Breast epithelium (tissue), 4 donors: ENCODE measurements around the gene MYO1G. TPM values are rescaled to one million over a fixed set of nuclear protein-coding genes. Genes with fewer than 3 reads are reported as not detected.

Experiments
- DNase-seq, 2 donors: peaks; one replicate each; pipeline ENCODE4 v3.0.0-alpha.2; 2019; ENCODE audit warnings: low spot score in 2 of 2
- H3K27ac ChIP-seq, 2 donors: fragments of 200-600 bp; sonication (generic) in 1 of 2; one replicate each; pipeline ENCODE4 v1.5.1; 2016 to 2019; ENCODE audit warnings: mild to moderate bottlenecking in 1 of 2
- H3K27me3 ChIP-seq, 2 donors: fragments of 200-600 bp; sonication (generic) in 1 of 2; one replicate each; pipeline versions ENCODE4 v1.5.1 to v1.6.0; 2017 to 2019; ENCODE audit warnings: control low read depth in 1 of 2, mild to moderate bottlenecking in 1 of 2
- H3K36me3 ChIP-seq: fragments of 200-600 bp; one replicate; pipeline ENCODE4 v1.5.1; 2019
- H3K4me1 ChIP-seq, 2 donors: fragments of 200-600 bp; sonication (generic); one replicate each; pipeline ENCODE4 v1.5.1; 2016 to 2019; ENCODE audit warnings: control low read depth in 1 of 2
- H3K4me3 ChIP-seq, 3 donors: fragments of 200-600 bp; sonication (generic); 1 replicate in 2 of 3; 2 replicates in 1 of 3; pipeline ENCODE4 v1.5.1; 2016 to 2019; ENCODE audit warnings: mild to moderate bottlenecking in 3 of 3, moderate library complexity in 2 of 3
- H3K9me3 ChIP-seq, 2 donors: fragments of 200-600 bp; sonication (generic) in 1 of 2; one replicate each; pipeline ENCODE4 v1.5.1; 2016 to 2019; ENCODE audit warnings: control low read depth in 1 of 2
- POLR2A ChIP-seq: fragments of 450-650 bp; IDR thresholded peaks from one replicate; pipeline ENCODE4 v1.6.1; 2016; ENCODE audit warnings: antibody characterized with exemption, mild to moderate bottlenecking, moderate library complexity
- POLR2AphosphoS5 ChIP-seq, 3 donors: sonication (generic); formaldehyde crosslinking; IDR thresholded peaks; one replicate each; pipeline ENCODE4 v1.6.1; 2017; ENCODE audit warnings: antibody characterized with exemption in 3 of 3
- intact Hi-C: fragments of 100-400 bp; cut with DNase I; formaldehyde crosslinking; loops from one replicate; pipeline ENCODE4 v1.15.1; 2023; ENCODE audit warnings: low total_unique reads
- total RNA-seq, 3 donors: library from RNA; depleted of rRNA; stranded (reverse); fragments of >200 nt; gene quantifications; one replicate each; pipeline ENCODE4 v1.1.0, GENCODE V29; 2016
- TF ChIP-seq, protein P1 (sequence below), 3 donors: fragments of 450-650 bp; IDR thresholded peaks; one replicate each; pipeline ENCODE4 v1.5.1; 2016 to 2017; ENCODE audit warnings: antibody characterized with exemption in 3 of 3, mild to moderate bottlenecking in 3 of 3, moderate library complexity in 3 of 3

MYO1G gene
- total RNA-seq, 3 donors from 2014 or later, result 2.0 to 2.9 (median 2.2) TPM

DNA sequence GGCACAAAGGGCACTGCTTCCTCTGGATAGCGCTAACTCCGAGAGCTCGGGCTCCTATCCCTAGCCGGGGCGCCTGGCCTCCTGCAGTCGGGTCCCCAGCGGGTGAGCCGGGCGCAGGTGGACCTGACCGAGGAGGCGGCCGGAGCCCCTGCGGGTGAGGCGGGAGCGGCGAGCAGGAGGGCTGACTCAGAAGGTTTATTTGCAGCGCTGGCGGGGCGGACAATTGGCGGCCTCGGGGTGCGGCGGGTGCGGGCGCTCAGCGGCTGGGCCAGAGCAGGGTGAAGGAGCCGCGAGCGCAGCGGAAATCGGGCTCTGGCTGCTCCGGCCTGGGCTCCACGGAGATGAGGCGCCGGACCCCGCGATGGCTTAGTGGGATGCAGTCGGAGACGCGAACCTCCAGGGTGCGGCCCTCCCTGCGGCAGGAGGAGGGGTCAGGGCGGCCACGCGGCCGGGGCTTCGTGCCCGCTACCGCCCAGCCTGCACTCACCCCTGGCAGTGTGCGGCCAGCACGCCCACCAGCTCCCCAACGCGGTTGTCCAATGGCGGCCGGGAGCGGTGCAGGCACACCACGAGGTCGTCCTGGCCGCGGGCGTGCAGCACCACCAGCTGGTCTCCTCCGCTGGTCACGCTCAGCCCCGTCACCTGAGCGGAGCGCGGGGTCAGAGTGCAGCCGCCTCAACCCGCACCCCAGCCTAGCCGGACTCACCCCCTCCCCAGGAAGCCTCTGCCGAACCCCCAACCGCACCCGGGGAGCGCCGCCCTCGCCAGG lies 16.1 kb downstream of the MYO1G start:
- Histone ChIP-seq H3K36me3 (no peaks in the 10 kb centered on the region), H3K4me3 (peak overlapping the region; percentile 39 to 65 (median 43)), H3K27me3 (peaks cover 0 to 7% of the 10 kb centered on the region in 2 donors), H3K27ac (no peak overlapping the region), H3K4me1 (no peaks in the 10 kb centered on the region), H3K9me3 (no peaks in the 10 kb centered on the region)
- no peak for DNase-seq
- intact Hi-C loops, result no loop called here
- TF ChIP-seq, protein P1, sequence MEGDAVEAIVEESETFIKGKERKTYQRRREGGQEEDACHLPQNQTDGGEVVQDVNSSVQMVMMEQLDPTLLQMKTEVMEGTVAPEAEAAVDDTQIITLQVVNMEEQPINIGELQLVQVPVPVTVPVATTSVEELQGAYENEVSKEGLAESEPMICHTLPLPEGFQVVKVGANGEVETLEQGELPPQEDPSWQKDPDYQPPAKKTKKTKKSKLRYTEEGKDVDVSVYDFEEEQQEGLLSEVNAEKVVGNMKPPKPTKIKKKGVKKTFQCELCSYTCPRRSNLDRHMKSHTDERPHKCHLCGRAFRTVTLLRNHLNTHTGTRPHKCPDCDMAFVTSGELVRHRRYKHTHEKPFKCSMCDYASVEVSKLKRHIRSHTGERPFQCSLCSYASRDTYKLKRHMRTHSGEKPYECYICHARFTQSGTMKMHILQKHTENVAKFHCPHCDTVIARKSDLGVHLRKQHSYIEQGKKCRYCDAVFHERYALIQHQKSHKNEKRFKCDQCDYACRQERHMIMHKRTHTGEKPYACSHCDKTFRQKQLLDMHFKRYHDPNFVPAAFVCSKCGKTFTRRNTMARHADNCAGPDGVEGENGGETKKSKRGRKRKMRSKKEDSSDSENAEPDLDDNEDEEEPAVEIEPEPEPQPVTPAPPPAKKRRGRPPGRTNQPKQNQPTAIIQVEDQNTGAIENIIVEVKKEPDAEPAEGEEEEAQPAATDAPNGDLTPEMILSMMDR (IDR thresholded peaks at IDR 0.05), result no peak
- TF ChIP-seq POLR2AphosphoS5 (IDR thresholded peaks at IDR 0.05), result no peak
- TF ChIP-seq POLR2A, result no peak

DNA sequence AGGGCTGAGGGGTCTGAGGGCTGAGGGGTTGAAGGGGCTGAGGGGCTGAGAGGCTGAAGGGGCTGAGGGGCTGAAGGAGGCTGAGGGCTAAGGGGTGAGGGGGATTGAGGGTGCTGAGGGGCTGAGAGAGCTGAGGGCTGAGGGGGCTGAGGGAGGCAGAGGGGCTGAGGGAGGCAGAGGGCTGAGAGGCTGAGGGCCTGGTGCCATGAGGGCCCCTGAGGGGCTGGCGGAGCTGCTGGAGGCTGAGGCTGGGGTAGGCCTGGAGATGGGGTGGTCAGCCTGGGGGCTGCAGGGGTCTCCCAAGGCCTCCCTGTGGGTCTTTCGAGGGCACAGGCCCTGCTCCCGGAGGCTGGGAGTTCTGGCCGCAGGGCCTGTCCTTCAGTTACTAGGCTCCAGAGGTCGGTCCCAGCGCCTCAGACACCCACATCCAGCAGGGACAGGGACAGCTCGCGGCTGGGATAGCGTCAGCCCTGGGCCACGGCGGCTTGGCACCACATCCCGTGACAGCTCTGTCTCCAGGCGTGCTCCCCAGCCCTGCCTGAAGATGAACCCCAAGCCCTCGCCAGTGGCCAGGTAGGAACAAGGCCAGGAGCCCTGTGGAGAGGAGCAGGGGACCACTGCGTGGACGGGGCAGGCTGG lies 16.9 kb downstream of the MYO1G start:
- DNase-seq, result no peak
- intact Hi-C loops, result no loop called here
- Histone ChIP-seq H3K4me1 (no peaks in the 10 kb centered on the region), H3K36me3 (no peaks in the 10 kb centered on the region), H3K27ac (no peak overlapping the region), H3K27me3 (peaks cover 0 to 7% of the 10 kb centered on the region in 2 donors), H3K9me3 (no peaks in the 10 kb centered on the region), H3K4me3 (peak overlapping the region; percentile 39 to 65 (median 43))
- TF ChIP-seq, protein P1 (IDR thresholded peaks at IDR 0.05), result no peak
- no peak for TF ChIP-seq POLR2A
- no peak for TF ChIP-seq POLR2AphosphoS5 (IDR thresholded peaks at IDR 0.05)

DNA sequence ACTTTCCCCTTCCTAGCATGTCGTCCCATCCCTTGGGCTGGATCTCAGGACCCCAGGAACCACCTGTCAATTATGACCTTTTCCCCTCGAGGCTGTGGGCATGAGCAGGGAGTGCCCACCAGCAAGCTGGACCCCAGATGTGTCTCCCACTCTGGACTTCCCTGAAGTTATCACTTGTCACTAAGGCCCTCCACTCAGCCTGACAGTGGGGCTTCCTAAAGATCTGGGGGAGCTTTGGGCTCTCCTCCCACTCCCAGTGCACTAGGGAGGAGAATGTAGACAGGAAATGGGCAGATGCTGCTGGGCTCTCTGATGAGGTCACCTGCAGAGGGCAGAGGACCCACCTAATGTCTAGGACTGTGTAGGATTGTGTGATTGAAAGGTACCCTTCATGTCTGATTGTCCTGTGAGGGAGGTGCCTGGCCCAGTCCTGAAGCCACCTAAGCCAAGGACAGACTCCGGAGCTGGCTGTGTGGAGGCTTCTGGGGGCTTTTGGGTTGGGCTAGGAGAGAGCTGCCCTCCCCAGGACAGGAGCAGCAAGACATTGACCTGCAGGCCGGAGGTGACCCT lies 18.7 kb downstream of the MYO1G start:
- TF ChIP-seq POLR2A (no peak), POLR2AphosphoS5 (IDR thresholded peaks at IDR 0.05) (no peak)
- TF ChIP-seq, protein P1 (IDR thresholded peaks at IDR 0.05), result no peak
- no peak for DNase-seq
- Histone ChIP-seq H3K4me3 (no peak overlapping the region), H3K9me3 (no peaks in the 10 kb centered on the region), H3K4me1 (no peaks in the 10 kb centered on the region), H3K27ac (no peak overlapping the region), H3K27me3 (peaks cover 0 to 7% of the 10 kb centered on the region in 2 donors), H3K36me3 (no peaks in the 10 kb centered on the region)
- intact Hi-C loops, result no loop called here

DNA sequence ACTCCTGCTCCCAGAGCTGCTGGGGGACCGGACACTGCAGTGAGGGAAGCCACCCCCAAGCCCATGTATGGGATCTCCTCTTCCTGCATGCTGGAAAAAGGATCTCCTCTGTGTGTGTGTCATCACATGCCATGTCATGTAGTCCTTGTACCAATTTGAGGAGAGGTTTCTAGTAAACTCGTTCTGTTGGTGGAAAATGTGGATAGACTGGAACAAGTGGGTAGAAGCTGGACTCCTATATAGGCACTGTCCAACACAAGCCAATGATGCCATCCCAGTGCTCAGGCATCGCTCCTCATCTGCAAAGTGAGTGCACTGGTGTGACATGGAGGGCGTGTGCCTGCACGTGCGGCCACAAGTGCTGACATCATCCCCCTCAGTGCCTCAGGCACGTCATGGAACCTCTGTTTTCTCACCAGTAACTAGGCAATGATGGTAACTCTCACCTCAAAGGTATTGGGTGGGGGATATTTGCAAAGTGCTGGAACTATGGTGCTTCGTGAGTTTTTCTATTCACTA lies 19.3 kb downstream of the MYO1G start:
- intact Hi-C loops, result no loop called here
- peaks cover 0 to 7% of the 10 kb centered on the region in 2 donors for H3K27me3 ChIP-seq
- H3K4me3 ChIP-seq, result no peak overlapping the region
- no peaks in the 10 kb centered on the region for H3K36me3 ChIP-seq
- H3K9me3 ChIP-seq, result no peaks in the 10 kb centered on the region
- DNase-seq, result no peak
- H3K4me1 ChIP-seq, result no peaks in the 10 kb centered on the region
- H3K27ac ChIP-seq, result no peak overlapping the region
- TF ChIP-seq POLR2A, result no peak

DNA sequence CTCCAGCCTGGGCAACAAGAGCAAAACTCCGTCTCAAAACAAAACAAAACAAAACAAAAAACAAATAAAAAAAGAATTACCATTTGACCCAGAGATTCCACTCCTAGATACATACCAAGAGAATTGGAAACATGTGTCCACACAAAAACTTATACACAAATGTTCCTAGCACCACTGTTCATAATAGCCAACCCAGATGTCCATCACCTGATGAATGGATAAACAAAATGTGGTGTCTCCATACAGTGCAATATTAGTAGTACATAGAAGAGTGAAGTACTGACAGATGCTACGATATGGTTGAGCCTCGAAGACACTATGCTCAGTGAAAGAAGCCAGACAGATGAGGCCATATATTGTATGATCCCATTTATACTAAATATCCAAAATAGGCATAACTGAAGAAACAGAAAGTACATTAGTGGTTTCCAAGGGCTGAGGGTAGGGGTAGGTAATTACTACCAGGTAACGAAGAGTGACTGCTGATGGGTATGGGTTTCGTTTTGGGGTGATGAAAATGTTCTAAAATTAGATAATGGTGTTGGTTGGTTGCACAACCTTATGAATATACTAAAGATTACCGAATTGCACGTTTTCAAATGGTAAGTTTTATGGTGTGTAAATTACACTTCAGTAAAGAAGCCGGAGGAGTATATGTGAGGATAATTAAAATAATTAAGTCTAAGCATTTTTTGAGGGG lies 20.0 kb downstream of the MYO1G start:
- H3K27ac ChIP-seq, result no peak overlapping the region
- intact Hi-C loops, result no loop called here
- H3K9me3 ChIP-seq, result no peaks in the 10 kb centered on the region
- peaks cover 0 to 7% of the 10 kb centered on the region in 2 donors for H3K27me3 ChIP-seq
- no peak overlapping the region for H3K4me3 ChIP-seq
- TF ChIP-seq POLR2A (no peak), POLR2AphosphoS5 (IDR thresholded peaks at IDR 0.05) (no peak)
- TF ChIP-seq, protein P1 (IDR thresholded peaks at IDR 0.05), result no peak
- H3K4me1 ChIP-seq, result no peaks in the 10 kb centered on the region
- H3K36me3 ChIP-seq, result no peaks in the 10 kb centered on the region
- DNase-seq, result no peak
